Measurements from ENCODE around the gene CSF1R. TPM values are rescaled to one million over a fixed set of nuclear protein-coding genes. Genes with fewer than 3 reads are reported as not detected.

The CSF1R gene
- polyA plus RNA-seq, 1 of the 3 experiments (the other 2 are of a cell fraction), result 0.25 TPM

- TF ChIP-seq REST (IDR thresholded peaks at IDR 0.05; ENCODE audit: low read depth, low read length), result peak; percentile 52; the same call in 1 of the 2 replicates
- peak; percentile 63; the same call in 1 of the 2 replicates for TF ChIP-seq POLR2AphosphoS5 (IDR thresholded peaks at IDR 0.05; ENCODE audit: low read depth, low read length)
- no peak for TF ChIP-seq GABPA (IDR thresholded peaks at IDR 0.05; ENCODE audit: low read depth)
- TF ChIP-seq SIN3A (IDR thresholded peaks at IDR 0.05; ENCODE audit: borderline replicate concordance, low read depth, low read length), result peak; percentile 85; the same call in 1 of the 2 replicates
- no peak for TF ChIP-seq MXI1 (IDR thresholded peaks at IDR 0.05; ENCODE audit: low read depth, low read length)
- no peak for TF ChIP-seq RAD21 (IDR thresholded peaks at IDR 0.05; ENCODE audit: low read length)
- TF ChIP-seq TEAD4 (IDR thresholded peaks at IDR 0.05; ENCODE audit: borderline replicate concordance, insufficient read depth), result peak; percentile 81
- TF ChIP-seq EP300 (IDR thresholded peaks at IDR 0.05; ENCODE audit: borderline replicate concordance in 1 of 2, low read depth in 1 of 2, low read length in 1 of 2), result peak in 1 of 2 experiments; percentile 82; a peak in 2 of 4 replicates
- TF ChIP-seq ELF1 (IDR thresholded peaks at IDR 0.05), result no peak
- TF ChIP-seq NFIC (IDR thresholded peaks at IDR 0.05; ENCODE audit: borderline replicate concordance), result peak; percentile 82
- no peak for TF ChIP-seq CHD2 (IDR thresholded peaks at IDR 0.05; ENCODE audit: low read length, partially characterized antibody)
- peak; percentile 91 for TF ChIP-seq JUND (IDR thresholded peaks at IDR 0.05)
- TF ChIP-seq RCOR1 (IDR thresholded peaks at IDR 0.05; ENCODE audit: low read length), result no peak
- no peak; the same call in 1 of the 2 replicates for TF ChIP-seq USF1 (IDR thresholded peaks at IDR 0.05; ENCODE audit: borderline replicate concordance, low read depth)
- TF ChIP-seq SMC3 (IDR thresholded peaks at IDR 0.05; ENCODE audit: low read depth, low read length), result 0 out of 2 replicates have a peak, but pooled peaks have one; percentile 14
- no peak for TF ChIP-seq YY1 (IDR thresholded peaks at IDR 0.05; ENCODE audit: low read depth)
- TF ChIP-seq TAF1 (IDR thresholded peaks at IDR 0.05; ENCODE audit: borderline replicate concordance, low read depth, low read length), result peak; percentile 45; the same call in 1 of the 2 replicates
- TF ChIP-seq USF2 (IDR thresholded peaks at IDR 0.05; ENCODE audit: borderline replicate concordance, low read depth, low read length), result no peak
- peak; percentile 92 for TF ChIP-seq PBX3 (IDR thresholded peaks at IDR 0.05)
- no peak for TF ChIP-seq FOXJ3 (CRISPR knock-in tag; IDR thresholded peaks at IDR 0.05)
- TF ChIP-seq MEF2A (IDR thresholded peaks at IDR 0.05; ENCODE audit: borderline replicate concordance, low read depth), result no peak
- TF ChIP-seq TCF12 (IDR thresholded peaks at IDR 0.05), result peak; percentile 96
- no peak for TF ChIP-seq CTCF (IDR thresholded peaks at IDR 0.05)
- 0 out of 2 replicates have a peak, but pooled peaks have one; percentile 13 for TF ChIP-seq FOXM1 (IDR thresholded peaks at IDR 0.05; ENCODE audit: low read depth)
- peak; percentile 66; the same call in 1 of the 2 replicates for TF ChIP-seq RXRA (IDR thresholded peaks at IDR 0.05; ENCODE audit: borderline replicate concordance, low read depth)
These were observed 49.8 kb downstream of the CSF1R start (continued) for GRCh38 chr5:150036513-150036912.
